NB4 (cell line): ENCODE data around the gene POLD4.

ENCODE experiments used
- DNase-seq: peaks from one replicate; pipeline ENCODE4 v3.0.0; 2010; ENCODE audit warnings: low read depth
- H3K4me3 ChIP-seq: one replicate; pipeline ENCODE4 v1.5.1; 2011; ENCODE audit warnings: mild to moderate bottlenecking, low read depth, low read length, moderate library complexity
- CTCF ChIP-seq: IDR thresholded peaks from one replicate; pipeline ENCODE4 v1.5.1; 2012; ENCODE audit warnings: low read depth, low read length
- MAX ChIP-seq: IDR thresholded peaks from 2 replicates; pipeline ENCODE4 v1.6.1; 2011; ENCODE audit warnings: low read depth, low read length
- MYC ChIP-seq: IDR thresholded peaks from 2 replicates; pipeline ENCODE4 v1.6.1; 2011; ENCODE audit warnings: low read depth, low read length
- POLR2A ChIP-seq: IDR thresholded peaks from 2 replicates; pipeline ENCODE4 v1.6.1; 2011; ENCODE audit warnings: mild to moderate bottlenecking; ENCODE audit not compliant: insufficient read length; ENCODE audit errors: extremely low read depth

Gene POLD4

GRCh38 chr11:67390947-67391303 lies 37.6 kb upstream of the POLD4 start:
- TF ChIP-seq MYC, result no peak
- no peak for DNase-seq
- peak overlapping the region; percentile 91 for H3K4me3 ChIP-seq

GRCh38 chr11:67389477-67389876 lies 36.1 kb upstream of the POLD4 start:
- peak; percentile 64 for DNase-seq
- TF ChIP-seq POLR2A, result no peak
- TF ChIP-seq MAX, result peak; percentile 12; the same call in 1 of the 2 replicates
- TF ChIP-seq CTCF, result peak; percentile 83
- TF ChIP-seq MYC, result no peak
- no peak overlapping the region for H3K4me3 ChIP-seq

- H3K4me3 ChIP-seq, result no peak overlapping the region
- TF ChIP-seq MAX (no peak), POLR2A (no peak), CTCF (no peak), MYC (no peak)
- DNase-seq, result no peak
Measured at GRCh38 chr11:67387518-67387917, 34.2 kb upstream of the POLD4 start.

GRCh38 chr11:67387069-67387468 lies 33.7 kb upstream of the POLD4 start:
- no peak overlapping the region for H3K4me3 ChIP-seq
- TF ChIP-seq POLR2A (no peak), CTCF (no peak), MAX (no peak)
- no peak for DNase-seq

GRCh38 chr11:67384851-67385366 lies 31.6 kb upstream of the POLD4 start:
- H3K4me3 ChIP-seq, result no peak overlapping the region
- no peak for TF ChIP-seq MAX
- no peak for TF ChIP-seq CTCF
- no peak for TF ChIP-seq MYC
- TF ChIP-seq POLR2A, result no peak
- no peak for DNase-seq

- H3K4me3 ChIP-seq, result no peak overlapping the region
- peak; percentile 99 for TF ChIP-seq CTCF
- TF ChIP-seq POLR2A, result no peak
- TF ChIP-seq MAX, result peak; percentile 50; the same call in 1 of the 2 replicates
- no peak for TF ChIP-seq MYC
- DNase-seq, result peak; percentile 90
Measured at GRCh38 chr11:67382276-67383136, 29.2 kb upstream of the POLD4 start.
